IMR-90 (cell line): ENCODE data around the gene RIN1. TPM values are rescaled to one million over a fixed set of nuclear protein-coding genes. Genes with fewer than 3 reads are reported as not detected.

ENCODE experiments used
- ATAC-seq: fragments of 200-7000 bp; cut with Tn5 transposase; 2 replicates; pipeline ENCODE4 v1.9.1; 2020; ENCODE audit warnings: low read depth, mild to moderate bottlenecking, moderate library complexity
- BruUV-seq: library from RNA; stranded (reverse); fragments of 400-500 nt; replicated peaks from 2 replicates; lab custom pipeline; 2021; lab: Mats Ljungman, UMichigan
- CTCF ChIA-PET: fragments of 300-600 bp; formaldehyde crosslinking; extraction: SDS; loops from one replicate; lab custom pipeline; 2021; ENCODE audit warnings: antibody characterized with exemption; lab: Yijun Ruan, JAX
- POLR2A ChIA-PET: fragments of 300-600 bp; sonication (Branson Sonifier 250); formaldehyde crosslinking; loops from one replicate; lab custom pipeline; 2022; ENCODE audit warnings: antibody characterized with exemption; ENCODE audit not compliant: unreplicated experiment; lab: Charles Lee
- DNase-seq: peaks from one replicate; pipeline ENCODE4 v3.0.0; 2013
- H2AFZ ChIP-seq: replicated peaks from 2 replicates; pipeline ENCODE3; 2013; ENCODE audit warnings: low read length, mild to moderate bottlenecking; ENCODE audit not compliant: poor library complexity
- H2AK5ac ChIP-seq: 2 replicates; pipeline ENCODE4 v1.6.1; 2013; ENCODE audit warnings: low read depth, low read length, inconsistent platforms
- H2AK9ac ChIP-seq: replicated peaks from 2 replicates; pipeline ENCODE3; 2013; ENCODE audit warnings: mild to moderate bottlenecking, low read depth, low read length, moderate library complexity; ENCODE audit not compliant: poor library complexity
- H2BK120ac ChIP-seq: 2 replicates; pipeline ENCODE4 v1.6.1; 2013; ENCODE audit warnings: low read depth, low read length, inconsistent platforms
- H2BK15ac ChIP-seq: 3 replicates; pipeline ENCODE4 v1.6.1; 2013; ENCODE audit warnings: low read depth, low read length, inconsistent platforms
- H2BK20ac ChIP-seq: 2 replicates; pipeline ENCODE4 v1.6.1; 2013; ENCODE audit warnings: low read depth, mild to moderate bottlenecking, inconsistent platforms, low read length, moderate library complexity
- H2BK5ac ChIP-seq: 2 replicates; pipeline ENCODE4 v1.6.1; 2013; ENCODE audit warnings: mild to moderate bottlenecking, low read depth, low read length, inconsistent platforms; ENCODE audit not compliant: poor library complexity, severe bottlenecking
- H3K14ac ChIP-seq: replicated peaks from 2 replicates; pipeline ENCODE4 v1.6.1; 2013; ENCODE audit warnings: low read depth, low read length, inconsistent platforms
- H3K18ac ChIP-seq: 2 replicates; pipeline ENCODE4 v1.6.1; 2013; ENCODE audit warnings: low read depth, low read length, control low read depth
- H3K23ac ChIP-seq: 2 replicates; pipeline ENCODE4 v1.6.1; 2013; ENCODE audit warnings: low read depth, low read length, inconsistent platforms
- H3K27ac ChIP-seq: 2 replicates; pipeline ENCODE4 v1.5.1; 2013; ENCODE audit warnings: mild to moderate bottlenecking, control low read depth, low read length; ENCODE audit not compliant: insufficient read depth
- H3K27me3 ChIP-seq: 2 replicates; pipeline ENCODE4 v1.6.1; 2013; ENCODE audit warnings: low read length; ENCODE audit not compliant: control insufficient read depth, insufficient read depth
- H3K36me3 ChIP-seq: 2 replicates; pipeline ENCODE4 v1.6.1; 2013; ENCODE audit warnings: low read length, mixed read lengths; ENCODE audit not compliant: control insufficient read depth, insufficient read depth
- H3K4ac ChIP-seq: 2 replicates; pipeline ENCODE4 v1.6.1; 2013; ENCODE audit warnings: low read depth, low read length, inconsistent platforms
- H3K4me1 ChIP-seq: 2 replicates; pipeline ENCODE4 v1.6.1; 2013; ENCODE audit warnings: low read length, mixed read lengths; ENCODE audit not compliant: control insufficient read depth, insufficient read depth
- H3K4me2 ChIP-seq: 2 replicates; pipeline ENCODE4 v1.6.1; 2013; ENCODE audit warnings: low read depth, mild to moderate bottlenecking, control low read depth, low read length, moderate library complexity
- H3K4me3 ChIP-seq: 2 replicates; pipeline ENCODE4 v1.5.1; 2013; ENCODE audit warnings: low read depth, mild to moderate bottlenecking, control low read depth, low read length, moderate library complexity; ENCODE audit not compliant: insufficient read depth
- H3K56ac ChIP-seq: 2 replicates; pipeline ENCODE4 v1.6.1; 2013; ENCODE audit warnings: low read length, inconsistent platforms; ENCODE audit not compliant: insufficient read depth; ENCODE audit errors: extremely low read depth
- H3K79me1 ChIP-seq, 2 experiments: 2 replicates each; pipeline ENCODE4 v1.6.1; 2013; ENCODE audit warnings: low read length in 2 of 2, inconsistent platforms in 1 of 2, low read depth in 1 of 2
- H3K9ac ChIP-seq: 2 replicates; pipeline ENCODE4 v1.6.1; 2013; ENCODE audit warnings: low read depth, low read length, control low read depth
- H3K9me1 ChIP-seq: 2 replicates; pipeline ENCODE4 v1.6.1; 2013; ENCODE audit warnings: low read length, inconsistent platforms; ENCODE audit not compliant: insufficient read depth
- H3K9me3 ChIP-seq: 2 replicates; pipeline ENCODE4 v1.6.1; 2013; ENCODE audit warnings: low read length; ENCODE audit not compliant: control insufficient read depth, insufficient read depth
- H4K20me1 ChIP-seq: 2 replicates; pipeline ENCODE4 v1.6.1; 2013; ENCODE audit warnings: low read length, inconsistent platforms; ENCODE audit not compliant: insufficient read depth
- H4K5ac ChIP-seq: 2 replicates; pipeline ENCODE4 v1.6.1; 2013; ENCODE audit warnings: mild to moderate bottlenecking, low read depth, low read length, control low read depth
- H4K8ac ChIP-seq, 2 experiments: 2 replicates each; pipeline ENCODE4 v1.6.1; 2013; ENCODE audit warnings: low read depth in 2 of 2, low read length in 2 of 2, control low read depth in 1 of 2, inconsistent platforms in 1 of 2
- H4K91ac ChIP-seq: 2 replicates; pipeline ENCODE4 v1.6.1; 2013; ENCODE audit warnings: low read depth, low read length, inconsistent platforms; ENCODE audit not compliant: insufficient read depth
- ELK1 ChIP-seq: fragments of 150-350 bp; IDR thresholded peaks from 2 replicates; pipeline ENCODE4 v1.6.1; 2016; ENCODE audit warnings: low read depth, mild to moderate bottlenecking, low read length, moderate library complexity, borderline replicate concordance
- FOS ChIP-seq: fragments of 150-350 bp; IDR thresholded peaks from 2 replicates; pipeline ENCODE4 v1.6.1; 2016; ENCODE audit warnings: low read depth, low read length
- MAZ ChIP-seq: IDR thresholded peaks from 2 replicates; pipeline ENCODE4 v1.6.1; 2012; ENCODE audit warnings: low read depth, mild to moderate bottlenecking, low read length, improper control_type of control experiment, moderate library complexity, borderline replicate concordance
- MXI1 ChIP-seq: IDR thresholded peaks from 2 replicates; pipeline ENCODE4 v1.6.1; 2012; ENCODE audit warnings: low read depth, mild to moderate bottlenecking, low read length, moderate library complexity, borderline replicate concordance
- NFE2L2 ChIP-seq: fragments of 150-350 bp; IDR thresholded peaks from 2 replicates; pipeline ENCODE4 v1.6.1; 2016; ENCODE audit warnings: low read depth, mild to moderate bottlenecking, low read length
- POLR2A ChIP-seq: IDR thresholded peaks from 2 replicates; pipeline ENCODE4 v1.6.1; 2012; ENCODE audit warnings: mild to moderate bottlenecking, low read depth, low read length
- RAD21 ChIP-seq: IDR thresholded peaks from 2 replicates; pipeline ENCODE4 v1.6.1; 2012; ENCODE audit warnings: low read length, improper control_type of control experiment
- RCOR1 ChIP-seq: IDR thresholded peaks from 2 replicates; pipeline ENCODE4 v1.6.1; 2012; ENCODE audit warnings: mild to moderate bottlenecking, low read length, improper control_type of control experiment; ENCODE audit not compliant: insufficient replicate concordance
- RFX5 ChIP-seq: IDR thresholded peaks from 2 replicates; pipeline ENCODE4 v1.8.0; 2012; ENCODE audit warnings: low read depth, mild to moderate bottlenecking, low read length, moderate library complexity
- SMC3 ChIP-seq: fragments of 150-350 bp; IDR thresholded peaks from 2 replicates; pipeline ENCODE4 v1.6.1; 2016; ENCODE audit warnings: low read depth, mild to moderate bottlenecking, antibody characterized with exemption, low read length, moderate library complexity
- USF2 ChIP-seq: fragments of 150-350 bp; IDR thresholded peaks from 2 replicates; pipeline ENCODE4 v1.6.1; 2017; ENCODE audit warnings: mild to moderate bottlenecking, antibody characterized with exemption, low read length, low read depth
- WGBS, 2 experiments: methylation state at CpG; one replicate each; pipeline versions ENCODE4 v1.1.5 to v1.1.7; 2013; ENCODE audit warnings: missing lambda C conversion rate in 2 of 2; ENCODE audit not compliant: insufficient read length in 1 of 2; ENCODE audit errors: extremely low coverage in 2 of 2; 5-methylcytosine and 5-hydroxymethylcytosine counted together
- dilution Hi-C: fragments of 300-500 bp; cut with HindIII; formaldehyde crosslinking; loops from one replicate; pipeline ENCODE4 v1.14.3; 2018; ENCODE audit warnings: low sequenced_read_pairs; ENCODE audit not compliant: unreplicated experiment
- in situ Hi-C: fragments of 300-500 bp; cut with MboI; formaldehyde crosslinking; loops from 3 replicates; pipeline ENCODE4 v1.14.3; 2019; ENCODE audit warnings: low sequenced_read_pairs, inconsistent platforms, mixed read lengths
- intact Hi-C: fragments of 100-400 bp; cut with micrococcal nuclease; formaldehyde crosslinking; loops from 2 replicates; pipeline ENCODE4 v1.10.0; 2022
- polyA plus RNA-seq, 3 experiments: library from polyadenylated mRNA; depleted of rRNA; stranded (reverse); fragments of >200 nt; gene quantifications; 2 replicates each; pipeline ENCODE4 v1.2.3, GENCODE V29; 2012; ENCODE audit warnings: low replicate concordance in 1 of 3
- total RNA-seq: library from RNA; depleted of rRNA; stranded (reverse); fragments of >200 nt; gene quantifications from 2 replicates; pipeline ENCODE4 v1.2.3, GENCODE V29; 2012

RIN1 gene
- total and polyA plus RNA-seq, 2 of the 4 experiments (the other 2 are of a cell fraction), result 9.9 to 20.8 TPM

GRCh38 chr11:66345316-66345649 lies 9.0 kb upstream of the RIN1 start (continued):
- TF ChIP-seq RFX5 (no peak), ELK1 (no peak)

- intact Hi-C loops, result no loop called here
- H3K27me3 ChIP-seq, result no peaks in the 10 kb centered on the region
- H2BK15ac ChIP-seq, result no peak within 1 kb of the TSS
- H3K23ac ChIP-seq, result peak within 1 kb of the TSS; percentile 95
- H3K14ac ChIP-seq, result peak within 1 kb of the TSS; percentile 95
- H2BK5ac ChIP-seq, result peak within 1 kb of the TSS; percentile 72
- dilution Hi-C loops, result no loop called here
- in situ Hi-C loops, result no loop called here
- ChIA-PET POLR2A (interaction anchor here (0.5 kb wide), 1 partner anchor 384 kb away, joined by 11 read pairs; no protein-coding TSS in a partner anchor), CTCF (interaction anchor here (0.6 to 1.8 kb wide), 4 partner anchors 9 to 42 kb away, joined by 3 to 6 read pairs (median 4); partner anchors contain the start of gene RIN1)
- peak within 1 kb of the TSS; percentile 98 for H3K4me2 ChIP-seq
- peak within 1 kb of the TSS; percentile 94 for H4K5ac ChIP-seq
- H2BK20ac ChIP-seq, result peak within 1 kb of the TSS; percentile 32; the same call in 1 of the 2 replicates
- peak within 1 kb of the TSS; percentile 56; the same call in 1 of the 2 replicates for H2BK120ac ChIP-seq
- peak within 1 kb of the TSS; percentile 97 for H2AK9ac ChIP-seq
- peak within 1 kb of the TSS; percentile 87 for H3K4ac ChIP-seq
- no peaks in the 10 kb centered on the region for H3K9me3 ChIP-seq
- H3K9ac ChIP-seq, result peak within 1 kb of the TSS; percentile 97
- peak within 1 kb of the TSS; percentile 75 to 98 for H4K8ac ChIP-seq
- H3K4me1 ChIP-seq, result peaks cover 12% of the 10 kb centered on the region
- peak within 1 kb of the TSS; percentile 72 for H3K56ac ChIP-seq
- peak within 1 kb of the TSS; percentile 85 for H3K4me3 ChIP-seq
- TF ChIP-seq USF2 (0 out of 2 replicates have a peak, but pooled peaks have one; percentile 22), FOS (peak; percentile 21; the same call in 1 of the 2 replicates), RAD21 (0 out of 2 replicates have a peak, but pooled peaks have one; percentile 22), RFX5 (no peak), POLR2A (peak; percentile 98), MAZ (peak; percentile 44; the same call in 1 of the 2 replicates), RCOR1 (no peak), NFE2L2 (no peak), MXI1 (peak; percentile 69; the same call in 1 of the 2 replicates), SMC3 (no peak)
- H4K20me1 ChIP-seq, result peaks cover 17% of the 10 kb centered on the region
- peaks cover 28 to 59% of the 10 kb centered on the region in 2 experiments for H3K79me1 ChIP-seq
- H3K36me3 ChIP-seq, result peaks cover 18% of the 10 kb centered on the region
- H3K18ac ChIP-seq, result no peak within 1 kb of the TSS
- H3K9me1 ChIP-seq, result peaks cover 12% of the 10 kb centered on the region; the same call in 1 of the 2 replicates
- H4K91ac ChIP-seq, result peak within 1 kb of the TSS; percentile 58
- H2AK5ac ChIP-seq, result peak within 1 kb of the TSS; percentile 82
- DNase-seq (peak; percentile 97), ATAC-seq (peak; percentile 75)
- peak within 1 kb of the TSS; percentile 96 for H2AFZ ChIP-seq
- TSS peak; percentile 60 for BruUV-seq
- 0% methylated on average over 41 of the region's 59 CpGs; no CpG with 5 or more reads in 1 of the 2 experiments for WGBS, 2 experiments
- H3K27ac ChIP-seq, result peak within 1 kb of the TSS; percentile 79
These were observed 8.5 kb upstream of the RIN1 start, which contains the start of gene BRMS1 for GRCh38 chr11:66344550-66345315. BRMS1 (minus strand) TSS chr11:66345104; CDS start chr11:66342234, 2,870 bp downstream.
